T-helper 2 cell treated with Interferon-gamma antibody and Interleukin-4, amounts not matched to agents 100 ng/mL and 5 ng/mL, for 36 hours (primary cell): ENCODE measurements around the gene CST5. TPM values are rescaled to one million over a fixed set of nuclear protein-coding genes. Genes with fewer than 3 reads are reported as not detected.
"Not testable (repeated sequence)": the region's sequence is repeated elsewhere in the genome, so short reads cannot be mapped to it uniquely, and the experiment has no call there.

Source experiments
- intact Hi-C: fragments of 100-400 bp; cut with micrococcal nuclease; formaldehyde crosslinking; loops from one replicate; pipeline ENCODE4 v1.15.1; 2023
- total RNA-seq: library from RNA; stranded (reverse); gene quantifications from 2 replicates; pipeline ENCODE4 v1.2.3, GENCODE V29; 2022

Gene CST5
- total RNA-seq, 1 donor from 2014 or later = not detected

DNA sequence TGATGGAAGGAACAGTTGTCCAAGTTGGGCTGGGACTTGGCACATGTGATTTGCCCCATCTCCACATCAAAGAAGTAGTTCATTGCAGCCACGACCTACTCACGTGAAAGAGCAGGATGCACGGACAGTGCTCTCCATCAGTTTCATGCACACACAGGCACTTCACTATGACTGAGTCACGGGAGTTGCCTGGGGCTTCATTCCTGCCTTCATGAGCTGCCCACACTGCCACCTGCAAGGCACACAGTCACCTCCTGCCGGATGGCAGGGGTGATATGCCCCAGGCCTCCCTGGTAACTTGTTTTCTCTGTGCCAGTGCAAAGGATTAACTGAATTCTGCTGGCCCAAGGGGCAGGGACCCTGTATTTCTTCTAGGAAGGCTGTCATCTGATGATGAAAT lies 22.8 kb downstream of the CST5 start:
- intact Hi-C loops = no loop called here

DNA sequence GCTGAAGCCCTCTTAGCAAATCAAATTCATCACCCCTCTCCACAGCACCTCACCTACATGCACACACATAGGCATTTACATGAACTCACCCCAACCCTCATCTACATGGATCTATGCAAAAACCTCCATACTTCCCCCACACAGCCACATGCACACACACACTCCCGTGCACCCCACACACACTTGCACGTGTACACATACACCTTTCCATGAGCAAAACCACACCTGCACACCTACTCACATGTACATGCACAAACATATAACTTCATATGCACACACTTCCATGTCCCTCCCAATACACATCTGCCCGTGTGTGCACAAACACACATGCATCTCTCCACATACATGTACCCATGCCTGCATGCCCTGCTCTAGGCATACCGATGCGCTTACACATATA lies 23.3 kb downstream of the CST5 start:
- intact Hi-C loops = no loop called here

DNA sequence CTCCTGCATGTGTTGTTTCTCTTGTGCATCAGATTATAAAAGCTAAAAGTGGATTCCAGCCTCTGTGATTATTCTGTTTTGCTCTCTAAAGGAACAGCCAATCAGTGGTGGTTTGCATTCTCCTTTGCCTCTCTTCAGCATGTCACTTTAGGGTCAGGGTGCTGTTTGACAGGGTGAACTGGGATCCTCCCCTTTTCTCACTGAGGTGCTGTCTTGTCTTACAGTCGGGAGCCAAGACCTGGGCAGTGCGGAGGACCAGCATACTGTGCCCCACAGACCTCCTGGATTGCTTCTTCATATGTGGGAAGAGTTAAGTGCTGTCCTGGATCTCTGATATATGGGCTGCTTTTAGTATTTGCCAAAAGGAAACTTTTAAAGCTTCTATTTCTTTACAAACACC lies 37.9 kb downstream of the CST5 start:
- intact Hi-C loops = no loop called here

DNA sequence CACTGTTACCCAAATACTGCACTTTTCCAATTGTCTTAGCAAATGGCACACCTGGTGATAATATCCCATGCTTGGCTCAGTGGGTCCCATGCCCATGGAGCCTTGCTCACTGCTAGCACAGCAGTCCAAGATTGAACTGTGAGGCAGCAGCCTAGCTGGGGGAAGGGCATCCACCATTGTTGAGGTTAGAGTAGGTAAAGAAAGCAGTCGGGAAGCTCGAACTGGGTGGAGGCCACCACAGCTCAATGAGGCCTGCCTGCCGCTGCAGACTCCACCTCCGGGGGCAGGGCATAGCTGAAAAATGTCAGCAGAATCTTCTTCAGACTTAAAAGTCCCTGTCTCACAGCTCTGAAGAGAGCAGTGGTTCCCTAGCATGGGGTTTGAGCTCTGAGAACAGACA lies 43.8 kb downstream of the CST5 start:
- intact Hi-C loops = no loop called here

DNA sequence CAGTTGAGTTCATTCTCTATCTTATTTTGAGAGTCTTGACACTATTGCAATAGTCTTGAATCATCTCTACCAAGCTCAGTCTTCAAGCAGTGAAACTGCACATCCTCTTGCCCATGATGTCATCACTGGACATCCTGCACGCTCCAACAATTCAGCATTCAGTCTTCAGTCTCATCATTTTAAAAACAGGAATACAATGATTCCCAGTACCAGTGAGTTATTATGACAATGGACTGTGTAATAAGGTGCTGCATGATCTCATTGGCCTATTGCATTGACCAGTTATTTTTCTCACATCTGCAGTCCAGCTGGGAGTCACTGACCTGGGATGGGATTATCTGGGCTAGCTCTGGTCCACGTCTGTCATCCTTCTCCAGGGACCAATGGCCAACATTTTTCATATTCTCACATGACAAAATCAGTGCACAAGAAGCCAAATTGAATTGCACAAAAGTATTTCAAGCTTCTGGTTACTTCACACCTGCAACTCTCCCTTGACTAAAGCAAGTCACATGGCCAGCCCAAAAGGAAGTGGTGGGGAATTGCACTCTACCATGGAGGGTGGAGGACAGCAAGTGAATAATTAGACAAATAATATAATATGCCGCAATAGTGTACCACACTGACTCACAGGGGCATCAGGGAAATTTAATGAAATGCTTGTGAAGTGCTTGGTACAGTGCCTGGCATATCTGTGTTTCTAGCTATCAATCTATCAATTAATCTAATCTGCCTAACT lies 46.6 kb downstream of the CST5 start:
- intact Hi-C loops = no loop called here

DNA sequence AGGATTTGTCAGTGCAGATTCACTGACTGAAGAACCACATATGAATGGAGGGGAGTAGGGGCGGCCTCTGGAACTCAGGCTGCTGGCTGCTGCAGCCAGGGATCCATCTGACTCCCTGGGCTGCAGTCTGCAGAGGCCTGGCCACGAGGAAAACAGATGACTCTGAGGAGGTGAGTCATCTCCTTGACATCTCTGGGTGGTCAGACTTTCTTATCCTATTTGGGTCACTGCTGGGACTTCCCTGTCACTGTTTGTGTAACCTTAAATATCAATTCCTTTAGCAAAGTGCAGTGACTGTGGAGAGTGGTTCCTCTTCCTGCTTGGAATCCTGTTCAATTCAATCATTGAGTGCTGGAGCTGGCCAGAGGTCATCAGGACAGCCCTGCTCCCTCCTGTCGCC lies 47.6 kb downstream of the CST5 start:
- intact Hi-C loops = not testable (repeated sequence)

DNA sequence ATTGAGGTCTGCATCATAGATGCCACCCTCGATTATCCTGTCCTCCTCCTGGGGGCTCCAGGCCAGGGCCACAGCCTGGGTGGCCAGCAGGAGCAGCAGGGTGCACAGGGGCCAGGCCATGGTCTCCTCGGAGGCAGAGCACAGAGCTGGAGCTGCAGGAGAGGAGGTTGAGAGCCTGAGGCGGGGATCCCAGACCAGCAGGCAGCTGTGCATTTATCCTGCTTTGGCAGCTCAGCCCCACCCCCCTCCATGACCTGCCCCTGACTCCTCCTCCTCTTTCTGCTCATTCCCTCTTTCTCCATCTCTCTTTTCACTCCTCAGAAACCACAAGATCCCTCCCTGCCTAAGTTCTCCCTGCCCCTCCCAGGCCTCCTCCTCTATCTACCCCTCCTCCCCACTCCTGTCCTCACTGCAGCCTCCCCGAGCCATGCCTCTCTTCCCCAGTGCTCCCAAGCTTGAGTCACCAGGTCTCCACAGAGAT lies 53.0 kb downstream of the CST5 start, which contains the start of gene CST2:
Gene CST2 (minus strand): TSS at position 189 of the 481 bp plus-strand sequence. CDS start 69 bp downstream, at position 120.
- intact Hi-C loops = no loop called here

Other genes starting within 250 kb of the CST5 start
- 1.8 and 2.5 TPM in 2 replicates for gene CST3, start 241.8 kb downstream of the CST5 start, total RNA-seq
- gene CST4, start 190.7 kb downstream of the CST5 start, total RNA-seq = not detected in 2 replicates
- gene CST1, start 128.8 kb downstream of the CST5 start, total RNA-seq = not detected in 2 replicates
- gene CST2, start 53.0 kb downstream of the CST5 start, total RNA-seq = not detected in 2 replicates
- not detected in 2 replicates for gene GGTLC1, start 109.0 kb upstream of the CST5 start, total RNA-seq